T-cell (primary cell): Measurements from ENCODE around the gene FOXP1. TPM values are rescaled to one million over a fixed set of nuclear protein-coding genes. Genes with fewer than 3 reads are reported as not detected.

ENCODE experiments used
- ATAC-seq, 4 experiments: fragments of 200-7000 bp in 3 of 4; fragments of 150-1000 bp in 1 of 4; cut with Tn5 transposase; replicated peaks in 1 of 4; 1 replicate in 3 of 4; 2 replicates in 1 of 4; pipeline ENCODE4 v1.10.0; 2021; ENCODE audit warnings: moderate library complexity in 3 of 4, mild to moderate bottlenecking in 2 of 4, moderate number of reproducible peaks in 1 of 4
- CTCF ChIA-PET, 2 donors: fragments of 300-600 bp; sonication (Branson Sonifier 250); formaldehyde crosslinking; loops; one replicate each; lab custom pipeline; 2022; ENCODE audit warnings: antibody characterized with exemption in 2 of 2; lab: Charles Lee
- POLR2A ChIA-PET, 2 donors: fragments of 300-600 bp; sonication (Branson Sonifier 250); formaldehyde crosslinking; loops; one replicate each; lab custom pipeline; 2022; ENCODE audit warnings: antibody characterized with exemption in 2 of 2; lab: Charles Lee
- DNase-seq, 35 experiments: peaks; one replicate each; pipeline versions ENCODE4 v3.0.0 to v3.0.0-alpha.2; 2013 to 2023
- H3K27ac ChIP-seq: one replicate; pipeline ENCODE4 v1.5.1; 2013; ENCODE audit warnings: low read length
- H3K27me3 ChIP-seq, 2 experiments: replicated peaks in 1 of 2; 1 replicate in 1 of 2; 2 replicates in 1 of 2; pipeline versions ENCODE4 v1.6.1 to v1.7.0; 2013; ENCODE audit warnings: low read length in 1 of 2, mixed read lengths in 1 of 2; ENCODE audit not compliant: control insufficient read depth in 2 of 2, insufficient read depth in 2 of 2; ENCODE audit errors: extremely low read depth in 1 of 2
- H3K36me3 ChIP-seq, 2 donors: 1 replicate in 1 of 2; 2 replicates in 1 of 2; pipeline versions ENCODE4 v1.6.1 to v1.7.0; 2013; ENCODE audit warnings: low read length in 1 of 2; ENCODE audit not compliant: control insufficient read depth in 2 of 2, insufficient read depth in 1 of 2; ENCODE audit errors: extremely low read depth in 1 of 2
- H3K4me1 ChIP-seq, 2 experiments: 1 replicate in 1 of 2; 2 replicates in 1 of 2; pipeline versions ENCODE4 v1.6.1 to v1.7.0; 2013; ENCODE audit warnings: low read length in 2 of 2, mixed read lengths in 1 of 2; ENCODE audit not compliant: insufficient read depth in 2 of 2, control insufficient read depth in 1 of 2; ENCODE audit errors: extremely low read depth in 1 of 2
- H3K4me3 ChIP-seq, 2 donors: 1 replicate in 1 of 2; 2 replicates in 1 of 2; pipeline versions ENCODE4 v1.5.1 to v1.7.0; 2013; ENCODE audit warnings: mild to moderate bottlenecking in 2 of 2, low read length in 1 of 2, moderate library complexity in 1 of 2; ENCODE audit not compliant: control insufficient read depth in 1 of 2; ENCODE audit errors: extremely low read depth in 1 of 2
- H3K9me3 ChIP-seq: 2 replicates; pipeline ENCODE4 v1.7.0; 2013
- H3K27ac Mint-ChIP-seq, 2 donors: one replicate each; pipeline ENCODE4 v1.8.0; 2020 to 2021; ENCODE audit warnings: mild to moderate bottlenecking in 2 of 2, mixed read lengths in 2 of 2
- H3K27me3 Mint-ChIP-seq, 2 donors: one replicate each; pipeline ENCODE4 v1.8.0; 2021 to 2022; ENCODE audit warnings: mixed read lengths in 2 of 2
- H3K36me3 Mint-ChIP-seq: one replicate; pipeline ENCODE4 v1.8.0; 2021; ENCODE audit warnings: mixed read lengths
- H3K4me1 Mint-ChIP-seq, 3 donors: one replicate each; pipeline ENCODE4 v1.8.0; 2020 to 2022; ENCODE audit warnings: mixed read lengths in 3 of 3, mild to moderate bottlenecking in 1 of 3
- H3K4me3 Mint-ChIP-seq, 3 donors: one replicate each; pipeline ENCODE4 v1.8.0; 2020 to 2022; ENCODE audit warnings: mild to moderate bottlenecking in 3 of 3, mixed read lengths in 3 of 3, moderate library complexity in 3 of 3
- H3K9me3 Mint-ChIP-seq, 3 donors: one replicate each; pipeline ENCODE4 v1.8.0; 2020 to 2022; ENCODE audit warnings: mixed read lengths in 3 of 3
- WGBS: methylation state at CpG from one replicate; pipeline ENCODE4 v1.1.5; 2013; ENCODE audit warnings: missing lambda C conversion rate; ENCODE audit not compliant: insufficient coverage; 5-methylcytosine and 5-hydroxymethylcytosine counted together
- total RNA-seq, 35 experiments: library from RNA in 6 of 35; stranded (reverse) in 6 of 35; fragments of 120-200 nt in 1 of 35; gene quantifications; one replicate each; pipeline versions ENCODE4 v1.2.1 to v1.2.4 and lab custom pipeline; 2013 to 2026

The FOXP1 gene
- total RNA-seq, 5 donors from 2014 or later (not counting 1 experiment from before 2014, with no cell fraction given): 258 to 586 (median 290) TPM

GRCh38 chr3:71565976-71566375, 17.6 kb downstream of the FOXP1 start:
- no peaks in the 10 kb centered on the region for H3K27me3 Mint-ChIP-seq
- DNase-seq (no peak), ATAC-seq (no peak)
- H3K36me3 Mint-ChIP-seq: peaks cover 33% of the 10 kb centered on the region
- Histone ChIP-seq H3K27me3 (no peaks in the 10 kb centered on the region), H3K36me3 (peaks cover 0 to 3% of the 10 kb centered on the region in 2 donors), H3K4me3 (no peak overlapping the region), H3K4me1 (no peaks in the 10 kb centered on the region), H3K9me3 (no peaks in the 10 kb centered on the region), H3K27ac (no peak overlapping the region)
- no peak overlapping the region for H3K27ac Mint-ChIP-seq
- peaks cover 3 to 18% (median 7%) of the 10 kb centered on the region in 3 donors for H3K4me1 Mint-ChIP-seq
- CTCF ChIA-PET: interaction anchor here in 1 of 2 donors (0.6 kb wide), 1 partner anchor 464 kb away, joined by 4 read pairs; no protein-coding TSS in a partner anchor
- H3K9me3 Mint-ChIP-seq: no peaks in the 10 kb centered on the region
- POLR2A ChIA-PET: no interaction called here
- H3K4me3 Mint-ChIP-seq: no peak overlapping the region
- no CpG with 5 or more reads among the region's 8 CpGs for WGBS

GRCh38 chr3:71565316-71565715, 18.2 kb downstream of the FOXP1 start:
- ATAC-seq (no peak), DNase-seq (no peak)
- Histone ChIP-seq H3K36me3 (peaks cover 0 to 3% of the 10 kb centered on the region in 2 donors), H3K27ac (no peak overlapping the region), H3K4me3 (no peak overlapping the region), H3K27me3 (no peaks in the 10 kb centered on the region), H3K4me1 (no peaks in the 10 kb centered on the region), H3K9me3 (no peaks in the 10 kb centered on the region)
- peaks cover 36% of the 10 kb centered on the region for H3K36me3 Mint-ChIP-seq
- H3K4me3 Mint-ChIP-seq: no peak overlapping the region
- CTCF ChIA-PET: interaction anchor here in 1 of 2 donors (0.6 kb wide), 1 partner anchor 464 kb away, joined by 4 read pairs; no protein-coding TSS in a partner anchor
- no peaks in the 10 kb centered on the region for H3K27me3 Mint-ChIP-seq
- peaks cover 3 to 18% (median 7%) of the 10 kb centered on the region in 3 donors for H3K4me1 Mint-ChIP-seq
- no peaks in the 10 kb centered on the region for H3K9me3 Mint-ChIP-seq
- 98% methylated on average over 4 of the region's 7 CpGs for WGBS
- POLR2A ChIA-PET: no interaction called here
- no peak overlapping the region for H3K27ac Mint-ChIP-seq

- Mint-ChIP-seq H3K36me3 (peaks cover 36% of the 10 kb centered on the region), H3K27ac (no peak overlapping the region), H3K27me3 (no peaks in the 10 kb centered on the region), H3K9me3 (no peaks in the 10 kb centered on the region), H3K4me3 (no peak overlapping the region), H3K4me1 (peaks cover 3 to 18% (median 7%) of the 10 kb centered on the region in 3 donors)
- ChIA-PET POLR2A (interaction anchor here in 1 of 2 donors (0.5 kb wide), 1 partner anchor 15 kb away, joined by 11 read pairs; no protein-coding TSS in a partner anchor), CTCF (no interaction called here)
- Histone ChIP-seq H3K27me3 (no peaks in the 10 kb centered on the region), H3K4me1 (no peaks in the 10 kb centered on the region), H3K9me3 (no peaks in the 10 kb centered on the region), H3K36me3 (peaks cover 0 to 3% of the 10 kb centered on the region in 2 donors), H3K4me3 (no peak overlapping the region), H3K27ac (no peak overlapping the region)
- ATAC-seq (no peak), DNase-seq (no peak)
- WGBS: 100% methylated on average over 3 of the region's 6 CpGs
Measured at GRCh38 chr3:71564361-71564760, 19.2 kb downstream of the FOXP1 start.

GRCh38 chr3:71563827-71564226, 19.7 kb downstream of the FOXP1 start:
- Histone ChIP-seq H3K4me3 (no peak overlapping the region), H3K9me3 (no peaks in the 10 kb centered on the region), H3K36me3 (peaks cover 0 to 3% of the 10 kb centered on the region in 2 donors), H3K27ac (no peak overlapping the region), H3K27me3 (no peaks in the 10 kb centered on the region), H3K4me1 (no peaks in the 10 kb centered on the region)
- H3K27me3 Mint-ChIP-seq: no peaks in the 10 kb centered on the region
- CTCF ChIA-PET: no interaction called here
- ATAC-seq (no peak), DNase-seq (no peak)
- WGBS: 38% methylated on average over 1 of the region's 3 CpGs
- POLR2A ChIA-PET: no interaction called here
- H3K4me1 Mint-ChIP-seq: peaks cover 3 to 18% (median 7%) of the 10 kb centered on the region in 3 donors
- no peak overlapping the region for H3K4me3 Mint-ChIP-seq
- H3K9me3 Mint-ChIP-seq: no peaks in the 10 kb centered on the region
- H3K36me3 Mint-ChIP-seq: peaks cover 40% of the 10 kb centered on the region
- H3K27ac Mint-ChIP-seq: no peak overlapping the region

- Mint-ChIP-seq H3K4me1 (peaks cover 0 to 17% (median 7%) of the 10 kb centered on the region in 3 donors), H3K36me3 (peaks cover 42% of the 10 kb centered on the region), H3K27ac (no peak overlapping the region), H3K9me3 (no peaks in the 10 kb centered on the region), H3K27me3 (no peaks in the 10 kb centered on the region), H3K4me3 (no peak overlapping the region)
- H3K9me3 ChIP-seq: no peaks in the 10 kb centered on the region
- POLR2A ChIA-PET: no interaction called here
- H3K27ac ChIP-seq: no peak overlapping the region
- H3K4me1 ChIP-seq: no peaks in the 10 kb centered on the region
- no peak for ATAC-seq
- H3K27me3 ChIP-seq: no peaks in the 10 kb centered on the region
- no peak overlapping the region for H3K4me3 ChIP-seq
- peaks cover 0 to 3% of the 10 kb centered on the region in 2 donors for H3K36me3 ChIP-seq
- no peak for DNase-seq
- CTCF ChIA-PET: no interaction called here
Measured at GRCh38 chr3:71562938-71563337, 20.6 kb downstream of the FOXP1 start.

- Histone ChIP-seq H3K9me3 (no peaks in the 10 kb centered on the region), H3K4me1 (no peaks in the 10 kb centered on the region), H3K27me3 (no peaks in the 10 kb centered on the region), H3K4me3 (no peak overlapping the region), H3K27ac (no peak overlapping the region), H3K36me3 (peaks cover 0 to 3% of the 10 kb centered on the region in 2 donors)
- no peaks in the 10 kb centered on the region for H3K9me3 Mint-ChIP-seq
- no peaks in the 10 kb centered on the region for H3K27me3 Mint-ChIP-seq
- H3K4me1 Mint-ChIP-seq: peaks cover 0 to 14% (median 7%) of the 10 kb centered on the region in 3 donors
- no peak overlapping the region for H3K4me3 Mint-ChIP-seq
- H3K36me3 Mint-ChIP-seq: peaks cover 25% of the 10 kb centered on the region
- no peak for DNase-seq
- ATAC-seq: no peak
- WGBS: no CpG with 5 or more reads among the region's 2 CpGs
- ChIA-PET POLR2A (no interaction called here), CTCF (no interaction called here)
- H3K27ac Mint-ChIP-seq: no peak overlapping the region
Measured at GRCh38 chr3:71560665-71561064, 22.9 kb downstream of the FOXP1 start.
